CD4-positive, alpha-beta T cell treated with Interleukin-1 beta for 1 hour (primary cell): ENCODE data around the gene CCDC71L.
"Not testable (repeated sequence)": the region's sequence is repeated elsewhere in the genome, so short reads cannot be mapped to it uniquely, and the experiment has no call there.

Source experiments
- DNase-seq, 2 donors: peaks; one replicate each; pipeline ENCODE4 v3.0.0-alpha.2; 2020 to 2022

The CCDC71L gene

DNA sequence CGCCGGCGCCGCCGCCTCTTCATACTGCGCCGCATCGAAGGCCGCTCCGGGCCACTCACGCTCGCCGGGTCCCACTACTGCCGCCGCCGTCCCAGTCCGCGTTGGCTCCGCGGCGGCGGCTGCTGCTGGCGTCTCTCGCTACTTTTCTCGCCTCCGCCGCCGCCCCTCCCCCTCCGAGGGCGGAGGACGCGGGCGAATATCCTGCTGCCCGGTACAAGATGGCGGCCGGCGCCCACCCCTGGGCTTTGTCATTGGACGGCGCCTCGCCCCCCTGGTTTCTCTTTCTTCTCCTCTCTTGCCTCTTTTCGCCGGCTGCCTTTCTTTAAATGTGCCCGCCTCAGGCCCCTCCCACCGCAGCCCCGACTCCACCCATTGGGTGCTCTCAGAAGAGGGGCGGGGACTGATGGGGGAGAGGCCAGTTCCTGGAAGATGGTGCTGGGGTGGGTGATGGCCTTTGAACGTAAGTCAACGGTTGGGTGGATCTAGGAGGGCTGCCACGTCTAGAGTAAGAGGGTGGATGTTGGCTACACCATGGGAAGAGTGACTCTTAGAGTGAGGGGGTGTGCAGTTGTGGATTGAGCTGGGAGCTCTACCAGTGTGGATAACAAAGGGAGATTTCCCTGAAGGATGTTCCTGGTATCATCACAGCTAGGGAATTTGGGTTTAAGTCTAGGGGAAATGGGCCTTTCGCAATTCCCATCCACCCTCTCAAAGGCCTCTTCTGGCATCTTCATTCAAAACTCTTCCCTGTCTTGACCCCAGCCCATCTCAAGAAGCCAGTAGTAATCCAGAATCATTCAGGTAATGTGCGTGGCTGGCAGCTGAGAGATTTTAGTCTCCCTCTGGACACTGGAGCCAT, at the start of gene CCDC71L:
Gene CCDC71L, minus strand, starts transcription at position 297 of the 859 bp plus-strand sequence. Its CDS starts 262 bp downstream, at position 35.
- DNase-seq, result peak; percentile 95

GRCh38 chr7:106709604-106710003, 48.6 kb upstream of the CCDC71L start:
- DNase-seq, result not testable (repeated sequence)

DNA sequence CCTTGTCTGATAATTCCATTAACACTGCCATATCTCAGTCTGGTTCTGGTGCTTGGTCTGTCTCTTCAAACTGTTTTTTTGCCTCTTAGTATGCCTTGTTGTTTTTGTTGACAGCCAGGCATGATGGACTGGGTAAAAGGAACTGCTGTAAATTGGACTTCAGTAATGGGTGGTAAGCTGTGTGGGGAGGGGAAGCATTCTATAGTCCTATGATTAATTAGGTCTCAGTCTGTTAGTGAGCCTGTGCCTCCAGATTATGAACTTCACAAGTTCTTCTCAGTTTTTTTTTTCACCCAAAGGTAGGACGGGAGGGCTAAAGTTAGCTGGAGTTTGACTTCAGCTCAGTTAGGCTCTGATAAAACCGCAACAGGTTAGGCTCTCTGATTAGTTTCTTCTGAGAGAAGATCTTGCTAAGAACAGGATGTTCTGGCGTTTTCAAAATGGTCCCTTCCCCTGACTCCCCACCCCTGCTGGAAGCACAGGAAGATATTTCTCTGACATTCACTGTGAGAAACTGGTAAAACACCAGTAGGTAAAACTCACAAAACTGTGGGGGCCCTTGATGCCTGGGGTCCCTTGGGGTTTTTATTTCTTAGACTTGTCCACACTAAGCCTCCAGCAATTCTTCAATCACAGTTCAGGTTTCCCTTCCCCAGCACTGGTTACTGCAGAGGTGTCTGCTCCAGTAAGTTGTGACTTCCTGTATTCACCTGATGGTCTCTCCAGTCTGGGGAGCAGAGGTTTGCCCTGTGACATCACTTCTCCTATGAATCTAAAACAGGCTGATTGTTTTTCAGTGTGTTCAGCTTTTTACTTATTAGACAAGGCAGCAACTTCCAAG, 43.3 kb upstream of the CCDC71L start:
- DNase-seq, result peak in 1 of 2 donors; percentile 21

GRCh38 chr7:106693677-106694353, 32.9 kb upstream of the CCDC71L start:
- no peak for DNase-seq

- DNase-seq, result no peak
These were observed 31.6 kb upstream of the CCDC71L start for GRCh38 chr7:106692450-106693051.

DNA sequence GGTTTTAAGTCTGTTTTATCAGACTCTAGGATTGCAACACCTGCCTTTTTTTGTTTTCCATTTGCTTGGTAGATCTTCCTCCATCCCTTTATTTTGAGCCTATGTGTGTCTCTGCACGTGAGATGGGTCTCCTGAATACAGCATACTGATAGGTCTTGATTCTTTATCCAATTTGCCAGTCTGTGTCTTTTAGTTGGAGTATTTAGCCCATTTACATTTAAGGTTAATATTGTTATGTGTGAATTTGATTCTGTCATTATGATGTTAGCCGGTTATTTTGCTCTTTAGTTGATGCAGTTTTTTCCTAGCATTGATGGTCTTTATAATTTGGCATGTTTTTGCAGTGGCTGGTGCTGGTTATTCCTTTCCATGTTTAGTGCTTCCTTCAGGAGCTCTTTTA, 27.2 kb upstream of the CCDC71L start:
- DNase-seq, result not testable (repeated sequence)

GRCh38 chr7:106683941-106684340, 23.0 kb upstream of the CCDC71L start:
- DNase-seq, result no peak

DNA sequence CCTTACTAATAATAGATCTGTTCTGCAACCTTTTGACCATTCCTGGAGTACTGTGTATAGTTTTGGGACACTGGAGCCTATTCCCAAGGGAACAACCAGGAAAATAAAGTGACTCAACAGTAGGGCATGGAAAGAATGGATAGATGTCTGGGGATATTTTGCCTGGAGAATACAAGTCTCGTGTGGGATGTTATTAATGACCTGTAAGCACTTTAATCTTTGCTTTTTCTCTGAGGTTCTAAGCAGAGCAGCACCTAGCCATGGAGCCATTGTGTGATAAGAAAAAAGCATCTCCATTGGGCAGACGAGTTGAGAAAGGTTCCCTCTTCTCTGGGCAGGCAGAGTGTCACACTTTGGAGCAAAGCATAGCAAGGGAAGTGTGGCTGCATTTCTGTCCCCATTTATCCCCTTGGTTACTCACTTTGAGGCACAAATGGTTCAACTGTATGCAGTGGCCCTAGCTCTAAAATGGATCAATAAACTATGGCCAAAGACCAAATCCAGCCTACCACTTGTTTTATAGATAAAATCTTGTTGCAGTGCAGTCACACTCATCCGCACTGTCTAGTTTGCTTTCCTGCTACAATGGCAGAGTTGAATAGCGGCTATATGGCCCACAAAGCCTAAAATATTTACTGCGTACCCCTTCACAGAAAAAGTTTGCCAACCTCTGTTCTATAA, 21.0 kb upstream of the CCDC71L start:
- DNase-seq, result no peak

DNA sequence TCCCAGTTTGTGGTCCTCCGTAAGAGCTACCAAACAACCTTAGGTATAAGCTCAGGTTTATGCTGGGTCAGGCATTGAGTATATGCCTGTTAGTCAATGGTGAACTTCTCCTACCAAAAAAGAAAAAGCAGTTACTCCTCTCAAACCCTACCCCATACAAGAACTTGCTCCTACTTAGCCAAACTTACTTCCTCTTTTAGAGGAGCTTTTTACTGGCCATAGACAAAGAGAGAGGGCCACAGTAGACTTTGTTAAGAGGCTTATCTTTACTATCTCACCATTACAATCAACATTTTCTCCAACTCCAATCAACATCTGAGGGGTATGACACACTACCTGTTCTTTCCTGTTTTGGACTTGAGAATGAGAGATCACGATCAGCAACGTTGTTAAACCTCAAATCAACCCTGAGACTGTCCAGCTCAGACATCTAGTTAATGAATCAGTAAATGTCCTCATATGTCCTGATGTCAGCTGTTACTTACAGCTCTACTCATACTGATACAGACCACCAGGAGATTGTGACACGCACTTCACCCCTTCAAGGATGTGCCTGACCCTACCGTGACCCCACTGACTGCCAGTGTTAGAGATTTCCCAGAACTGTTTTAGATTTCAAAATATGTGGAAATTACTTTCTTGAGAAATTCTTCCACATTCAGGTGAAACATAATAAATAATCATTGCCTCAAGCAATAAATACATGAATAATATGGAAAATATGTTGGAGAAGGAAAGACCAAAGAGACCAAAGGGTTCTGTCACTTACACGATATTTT, 18.4 kb upstream of the CCDC71L start:
- peak in 1 of 2 donors; percentile 35 for DNase-seq

- no peak for DNase-seq
These were observed 17.8 kb upstream of the CCDC71L start for GRCh38 chr7:106678795-106679152.

DNA sequence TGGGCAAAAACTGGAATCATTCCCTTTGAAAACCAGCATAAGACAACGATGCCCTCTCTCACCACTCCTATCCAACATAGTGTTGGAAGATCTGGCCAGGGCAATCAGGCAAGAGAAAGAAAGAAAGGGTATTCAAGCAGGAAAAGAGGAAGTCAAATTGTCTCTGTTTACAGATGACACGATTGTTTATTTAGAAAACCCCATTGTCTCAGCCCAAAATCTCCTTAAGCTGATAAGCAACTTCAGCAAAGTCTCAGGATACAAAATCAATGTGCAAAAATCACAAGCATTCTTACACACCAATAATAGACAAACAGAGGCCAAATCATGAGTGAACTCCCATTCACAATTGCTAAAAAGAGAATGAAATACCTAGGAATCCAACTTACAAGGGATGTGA, 15.5 kb upstream of the CCDC71L start:
- DNase-seq, result not testable (repeated sequence)

GRCh38 chr7:106673688-106674087, 12.7 kb upstream of the CCDC71L start:
- not testable (repeated sequence) for DNase-seq

- DNase-seq, result not testable (repeated sequence)
These were observed 11.0 kb upstream of the CCDC71L start for GRCh38 chr7:106671930-106672329.

GRCh38 chr7:106671160-106671559, 10.2 kb upstream of the CCDC71L start:
- DNase-seq, result no peak

- no peak for DNase-seq
These were observed 8.0 kb upstream of the CCDC71L start for GRCh38 chr7:106668861-106669524.

DNA sequence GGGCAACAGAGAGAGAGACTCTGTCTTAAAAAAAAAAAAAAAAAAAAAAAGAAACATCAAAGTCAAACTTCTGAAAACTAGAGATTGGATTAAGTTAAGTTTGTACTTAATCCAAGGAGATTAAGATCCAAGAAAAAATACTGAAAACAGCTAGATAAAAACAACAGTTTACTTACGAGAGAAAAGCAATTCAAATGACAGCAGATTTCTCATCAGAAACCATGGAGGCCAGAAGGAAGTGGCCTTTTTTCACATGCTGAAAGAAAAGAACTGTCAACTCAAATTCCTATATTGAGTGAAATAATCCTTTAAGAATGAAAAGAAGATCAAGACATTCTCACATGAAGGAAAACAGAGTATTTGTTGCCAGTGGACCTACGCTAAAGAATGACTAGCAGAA, 5.4 kb upstream of the CCDC71L start:
- no peak for DNase-seq

GRCh38 chr7:106664343-106664742, 3.4 kb upstream of the CCDC71L start:
- no peak for DNase-seq

GRCh38 chr7:106659963-106660861, 746 bp downstream of the CCDC71L start:
- peak; percentile 83 for DNase-seq

DNA sequence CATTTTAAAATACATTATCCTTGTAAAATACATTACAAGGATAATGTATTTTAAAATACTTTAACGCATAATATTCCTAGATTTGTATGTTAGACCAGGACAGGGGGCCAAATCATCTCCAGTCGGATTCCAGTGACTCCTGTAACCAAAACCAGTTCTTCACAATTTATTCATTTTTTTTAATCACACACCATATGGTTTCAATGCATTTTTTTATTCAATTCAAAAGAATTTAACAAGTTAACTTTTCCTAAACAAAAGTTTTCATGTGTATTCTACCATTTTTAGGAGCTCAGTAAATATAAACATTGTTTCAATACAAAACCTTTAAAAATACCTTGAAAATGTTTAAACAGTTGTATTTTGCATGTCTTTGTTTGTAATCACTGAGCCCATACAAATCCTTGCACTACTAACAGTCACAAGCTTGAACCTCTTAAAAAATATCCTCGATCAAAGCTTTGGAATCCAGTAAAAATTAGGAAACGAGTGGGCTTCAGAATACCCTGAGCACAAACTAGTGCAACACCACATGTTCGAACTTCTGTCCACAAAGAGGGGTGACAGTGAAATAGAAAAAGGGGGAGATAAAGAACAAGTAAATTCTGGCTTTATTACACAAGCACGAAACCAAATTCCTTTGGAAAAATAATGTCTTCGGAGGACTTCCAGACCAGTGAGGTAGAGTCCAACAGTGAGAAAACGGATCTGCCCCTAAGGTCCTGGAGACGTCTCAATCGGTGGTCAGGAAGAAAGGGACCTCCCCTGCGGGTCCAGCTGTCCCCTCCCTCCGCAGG, 1.6 kb downstream of the CCDC71L start:
- no peak for DNase-seq
